CMK (cell line): ENCODE data around the gene LUC7L.
A peak's percentile ranks its signal among the peaks of the same experiment; 100 is the strongest.
"Not testable (repeated sequence)": the region's sequence is repeated elsewhere in the genome, so short reads cannot be mapped to it uniquely, and the experiment has no call there.

Experiments
- DNase-seq: peaks from one replicate; pipeline ENCODE4 v3.0.0-alpha.2; 2010; ENCODE audit warnings: low read depth

The LUC7L gene

DNA sequence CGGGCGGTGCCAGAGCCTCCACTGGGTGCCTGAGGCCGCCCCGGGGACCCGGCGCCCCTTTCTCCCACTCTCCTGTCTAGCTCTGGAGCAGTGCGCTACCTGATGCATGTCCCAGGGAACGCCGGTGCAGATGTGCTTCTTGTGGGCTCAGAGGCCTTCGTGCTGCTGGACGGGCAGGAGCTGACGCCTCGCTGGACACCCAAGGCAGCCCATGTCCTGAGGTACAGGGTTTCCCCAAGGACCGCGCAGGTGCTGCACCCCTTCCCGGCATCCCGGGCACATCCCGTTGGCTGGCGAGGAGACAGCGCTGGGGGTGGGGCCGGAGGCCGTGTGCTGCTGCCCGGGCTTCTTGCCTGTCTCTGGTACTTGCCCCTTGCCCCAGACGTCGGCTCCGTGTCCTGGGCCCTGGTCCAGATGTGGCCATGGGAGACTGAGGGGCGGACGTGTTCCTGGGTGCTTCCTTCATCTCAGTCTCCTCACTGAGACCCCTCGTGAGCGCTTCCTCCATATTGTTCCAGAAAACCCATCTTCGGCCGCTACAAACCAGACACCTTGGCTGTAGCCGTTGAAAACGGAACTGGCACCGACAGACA is 34.0 kb upstream of the LUC7L start:
- DNase-seq: no peak

DNA sequence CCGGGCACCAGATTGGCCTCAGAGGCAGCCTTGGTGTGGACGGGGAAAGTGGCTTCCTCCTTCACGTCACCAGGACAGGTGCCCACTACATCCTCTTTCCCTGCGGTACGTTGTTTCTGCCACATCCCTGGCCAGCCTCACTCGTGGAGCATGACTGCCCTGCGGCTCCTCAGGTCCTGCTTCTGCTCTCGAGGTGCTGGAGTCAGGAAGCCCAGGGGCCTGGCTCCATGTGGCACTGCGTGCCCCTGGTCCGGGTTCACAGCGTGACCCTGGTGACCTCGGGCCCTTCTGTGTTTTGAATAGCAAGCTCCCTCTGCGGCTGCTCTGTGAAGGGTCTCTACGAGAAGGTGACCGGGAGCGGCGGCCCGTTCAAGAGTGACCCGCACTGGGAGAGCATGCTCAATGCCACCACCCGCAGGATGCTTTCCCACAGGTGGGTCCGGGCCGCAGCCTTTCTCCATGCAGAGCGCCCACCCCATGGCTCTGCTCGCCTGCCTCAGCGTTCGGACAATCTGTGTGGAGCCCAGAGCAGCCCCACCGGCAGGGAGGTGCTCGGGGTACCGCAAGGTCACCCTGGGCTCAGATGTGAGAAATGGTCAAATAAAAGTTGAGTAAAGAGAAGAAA is 33.0 kb upstream of the LUC7L start:
- DNase-seq: no peak

DNA sequence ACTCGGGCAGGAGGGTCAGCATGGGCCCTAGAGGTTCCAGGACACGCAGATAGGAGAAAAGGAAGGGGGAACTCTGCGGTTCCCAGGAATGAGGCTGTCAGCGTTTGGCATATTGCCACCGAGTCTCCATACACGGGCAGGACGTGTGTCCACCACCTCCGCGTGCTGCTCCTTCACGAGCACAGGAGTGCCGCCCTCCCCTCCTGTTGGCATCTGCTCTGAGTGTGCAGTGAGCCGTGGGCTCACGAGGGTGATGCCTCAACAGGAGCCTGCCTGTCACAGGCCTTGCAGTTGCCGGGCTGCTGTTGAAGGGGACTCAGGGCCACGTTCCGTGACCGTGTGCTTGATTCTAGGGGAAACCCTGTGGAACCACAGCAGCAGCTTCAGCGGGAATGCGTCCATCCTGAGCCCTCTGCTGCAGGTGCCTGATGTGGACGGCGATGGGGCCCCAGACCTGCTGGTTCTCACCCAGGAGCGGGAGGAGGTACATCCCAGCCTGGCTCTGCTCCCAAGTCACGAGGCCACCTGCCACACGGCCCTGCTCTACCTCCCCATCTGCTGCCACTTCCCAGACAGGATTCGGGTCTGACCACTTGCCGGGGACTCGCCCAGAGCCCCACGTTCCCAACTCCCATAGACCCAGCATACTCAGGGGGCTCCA is 31.9 kb upstream of the LUC7L start:
- DNase-seq: no peak

DNA sequence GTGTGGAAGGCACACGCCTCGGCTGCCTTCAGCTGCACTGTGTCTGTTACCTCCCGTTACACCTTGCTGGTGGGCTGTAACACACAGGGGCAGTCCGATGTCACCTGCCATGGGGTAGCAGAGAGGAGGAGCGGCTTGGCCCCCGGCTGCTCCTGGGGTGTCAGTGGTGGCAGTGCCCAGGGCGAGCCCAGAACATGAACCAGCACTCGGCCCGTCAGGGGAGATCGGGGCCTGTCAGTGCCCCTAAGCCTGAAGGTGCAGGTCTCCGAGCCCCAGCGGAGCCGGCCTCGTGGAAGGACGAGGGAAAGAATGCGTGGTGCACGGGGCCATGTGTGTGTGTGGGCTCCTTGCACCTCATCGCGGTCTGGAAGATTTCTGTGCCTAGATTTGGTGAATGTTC is 31.1 kb upstream of the LUC7L start:
- DNase-seq: no peak

DNA sequence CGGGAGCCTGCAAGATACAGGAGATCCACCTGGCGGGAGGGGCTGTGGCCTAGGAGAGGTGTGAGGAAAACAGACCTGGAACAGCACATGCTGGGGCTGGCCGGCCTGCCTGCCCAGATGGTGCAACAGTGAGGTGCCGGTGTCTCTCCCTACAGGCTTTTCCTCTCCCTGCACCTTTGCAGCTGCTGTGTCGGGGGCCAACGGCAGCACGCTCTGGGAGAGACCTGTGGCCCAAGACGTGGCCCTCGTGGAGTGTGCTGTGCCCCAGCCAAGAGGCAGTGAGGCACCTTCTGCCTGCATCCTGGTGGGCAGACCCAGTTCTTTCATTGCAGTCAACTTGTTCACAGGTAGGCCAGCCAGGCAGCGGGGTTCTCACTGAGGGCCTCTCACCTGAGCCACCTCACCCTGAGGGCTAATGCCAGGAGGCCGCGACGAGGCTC is 30.6 kb upstream of the LUC7L start:
- no peak for DNase-seq

DNA sequence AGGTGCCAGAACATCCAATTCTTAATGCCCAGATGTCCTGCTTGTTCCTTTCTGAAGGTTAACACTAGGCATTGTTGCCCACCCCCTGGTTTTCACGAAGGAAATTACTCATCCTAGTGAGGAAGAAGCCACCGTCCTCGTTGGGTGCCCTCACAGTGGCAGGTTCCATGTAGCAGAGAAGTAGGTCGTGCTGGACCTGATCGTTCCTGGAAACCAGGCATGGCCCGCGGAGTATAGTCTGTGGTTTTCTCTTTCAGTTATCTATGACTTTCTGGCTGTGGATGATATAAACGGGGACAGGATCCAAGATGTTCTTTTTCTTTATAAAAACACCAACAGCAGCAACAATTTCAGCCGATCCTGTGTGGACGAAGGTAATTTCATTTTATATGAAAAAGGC is 30.0 kb upstream of the LUC7L start:
- DNase-seq: no peak

DNA sequence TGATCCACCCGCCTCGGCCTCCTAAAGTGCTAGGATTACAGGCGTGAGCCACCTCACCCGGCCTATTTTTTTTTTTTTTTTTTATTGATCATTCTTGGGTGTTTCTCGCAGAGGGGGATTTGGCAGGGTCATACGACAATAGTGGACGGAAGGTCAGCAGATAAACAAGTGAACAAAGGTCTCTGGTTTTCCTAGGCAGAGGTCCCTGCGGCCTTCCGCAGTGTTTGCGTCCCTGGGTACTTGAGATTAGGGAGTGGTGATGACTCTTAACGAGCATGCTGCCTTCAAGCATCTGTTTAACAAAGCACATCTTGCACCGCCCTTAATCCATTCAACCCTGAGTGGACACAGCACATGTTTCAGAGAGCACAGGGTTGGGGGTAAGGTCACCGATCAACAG is 28.8 kb upstream of the LUC7L start:
- DNase-seq: not testable (repeated sequence)

DNA sequence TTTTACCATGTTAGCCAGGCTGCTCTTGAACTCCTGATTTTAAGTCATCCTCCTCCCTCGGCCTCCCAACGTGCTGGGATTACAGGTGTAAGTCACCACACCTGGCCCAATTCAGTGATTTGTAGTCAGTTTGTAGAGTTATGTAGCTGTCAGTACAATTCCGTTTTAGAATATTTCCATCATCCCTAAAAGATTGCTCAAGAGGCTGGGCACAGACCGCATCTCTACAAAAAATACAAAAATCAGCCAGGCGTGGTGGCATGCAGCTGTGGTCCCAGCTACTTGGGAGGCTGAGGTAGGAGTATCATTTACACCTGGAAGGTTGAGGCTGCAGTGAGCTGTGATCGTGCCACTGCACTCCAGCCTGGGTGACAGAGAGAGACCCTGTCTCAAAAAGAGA is 25.9 kb upstream of the LUC7L start:
- no peak for DNase-seq

DNA sequence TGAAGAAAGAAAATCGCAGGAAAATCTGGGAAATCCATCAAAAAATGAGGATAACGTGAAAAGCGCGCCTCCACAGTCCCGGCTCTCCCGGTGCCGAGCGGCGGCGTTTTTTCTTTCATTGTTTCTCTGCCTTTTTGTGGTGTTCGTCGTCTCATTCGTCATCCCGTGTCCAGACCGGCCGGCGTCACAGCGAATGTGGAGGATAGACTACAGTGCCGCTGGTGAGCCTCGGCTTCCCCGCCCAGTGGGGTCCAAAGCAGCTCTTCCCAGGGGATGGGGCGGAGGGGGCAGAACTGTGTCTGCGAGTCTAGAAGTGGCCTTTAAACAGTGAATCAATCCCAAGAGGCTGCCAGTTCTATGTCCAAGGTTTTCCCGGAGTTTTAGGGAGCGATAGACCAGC is 25.2 kb upstream of the LUC7L start:
- no peak for DNase-seq

DNA sequence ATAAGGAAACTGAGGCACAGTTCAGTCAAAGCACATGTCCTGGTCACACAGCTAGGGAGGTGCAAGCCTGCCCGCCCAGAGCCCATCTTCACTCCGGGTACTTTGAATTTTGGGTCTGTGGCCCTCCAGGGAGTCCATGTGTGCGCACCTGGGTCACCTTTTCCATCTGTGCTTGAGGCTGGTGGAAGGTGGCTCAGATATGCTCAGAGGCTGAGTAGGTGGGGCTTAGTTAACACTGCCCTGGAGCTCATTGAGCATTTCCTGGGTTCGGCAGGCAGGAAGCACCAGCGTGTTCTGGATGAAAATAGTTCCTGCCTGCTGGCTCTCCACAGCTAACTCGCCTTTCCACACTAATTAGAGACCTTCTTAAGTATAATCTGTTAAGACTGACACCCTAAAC is 24.6 kb upstream of the LUC7L start:
- no peak for DNase-seq

DNA sequence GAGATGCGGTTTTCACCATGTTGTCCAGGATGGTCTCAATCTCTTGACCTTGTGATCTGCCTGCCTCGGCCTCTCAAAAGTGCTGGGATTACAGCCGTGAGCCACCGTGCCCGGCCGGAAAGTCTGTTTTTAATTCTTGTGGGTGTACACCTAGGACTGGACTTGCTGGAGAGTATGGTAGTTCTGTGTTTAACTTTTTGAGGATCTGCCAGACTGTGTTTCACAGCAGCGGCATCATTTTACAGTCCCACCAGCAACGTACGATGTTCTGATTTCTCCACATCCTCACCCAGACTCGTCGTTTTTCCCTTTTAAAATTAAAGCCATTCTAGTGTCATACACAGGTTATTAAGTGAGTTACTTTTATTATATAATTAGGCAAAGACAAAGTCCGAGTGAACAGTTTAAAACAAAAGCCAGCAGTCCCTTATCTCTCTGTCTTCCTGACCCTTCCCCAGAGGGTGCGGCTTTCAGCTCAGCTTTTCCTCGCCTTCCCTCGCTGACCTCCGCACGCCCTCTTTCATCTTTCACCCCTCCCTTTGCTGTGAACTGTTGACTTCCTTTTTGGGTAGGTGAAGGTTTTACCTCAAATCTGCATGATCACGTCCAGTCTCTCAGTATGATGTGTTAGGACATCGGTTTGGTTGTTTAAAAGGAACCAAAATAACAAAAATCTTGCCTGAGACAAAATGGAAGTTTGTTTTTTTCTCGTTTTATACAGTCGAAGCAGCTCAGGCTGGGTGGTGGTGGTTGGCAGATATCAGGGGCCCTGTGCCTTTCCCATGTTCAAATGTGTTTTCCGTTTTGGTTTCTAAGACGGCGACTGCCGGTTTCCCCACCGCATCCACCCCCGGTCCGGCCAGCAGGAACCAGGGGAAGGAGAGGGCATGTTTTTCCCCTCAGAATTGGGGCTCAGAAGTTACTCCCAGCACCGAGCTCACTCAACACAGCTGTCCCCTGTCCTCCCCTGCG is 23.4 kb upstream of the LUC7L start:
- DNase-seq: peak; percentile 22

DNA sequence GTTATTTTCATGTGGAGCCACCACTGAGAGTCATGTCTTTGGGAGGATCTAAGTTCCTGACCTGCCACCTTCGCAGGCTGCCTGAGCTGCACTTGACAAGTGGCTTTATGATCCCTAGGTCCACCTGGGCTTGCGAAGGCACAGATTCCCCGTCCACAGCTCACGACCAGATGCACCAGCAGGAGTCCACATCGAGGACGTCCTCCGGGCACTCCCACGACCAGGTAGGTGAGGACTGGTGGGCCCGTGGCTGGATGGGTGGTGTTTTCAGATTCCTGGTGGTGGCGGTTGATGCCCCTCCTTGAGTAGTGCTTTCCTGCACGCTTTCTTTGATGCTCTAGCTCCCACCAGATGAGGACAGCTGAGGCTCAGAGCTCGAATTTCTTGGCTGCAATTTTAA is 20.2 kb upstream of the LUC7L start:
- DNase-seq: no peak

DNA sequence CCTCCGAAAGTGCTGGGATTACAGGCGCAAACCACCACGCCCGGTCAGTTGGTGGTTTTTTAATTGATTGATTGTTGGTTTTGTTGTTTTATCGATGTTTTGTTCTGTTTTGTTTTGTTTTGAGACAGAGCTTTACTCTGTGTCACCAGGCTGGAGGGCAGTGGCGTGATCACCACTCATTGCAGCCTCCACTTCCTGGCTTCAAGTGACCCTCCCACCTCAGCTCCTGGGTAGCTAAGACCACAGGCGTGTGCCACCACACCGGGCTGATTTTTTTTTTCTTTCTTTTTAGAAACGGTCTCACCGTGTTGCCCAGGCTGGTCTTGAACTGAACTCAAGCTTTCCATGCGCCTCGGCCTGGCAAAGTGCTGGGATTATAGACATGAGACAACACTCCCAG is 17.8 kb upstream of the LUC7L start:
- DNase-seq: no peak

DNA sequence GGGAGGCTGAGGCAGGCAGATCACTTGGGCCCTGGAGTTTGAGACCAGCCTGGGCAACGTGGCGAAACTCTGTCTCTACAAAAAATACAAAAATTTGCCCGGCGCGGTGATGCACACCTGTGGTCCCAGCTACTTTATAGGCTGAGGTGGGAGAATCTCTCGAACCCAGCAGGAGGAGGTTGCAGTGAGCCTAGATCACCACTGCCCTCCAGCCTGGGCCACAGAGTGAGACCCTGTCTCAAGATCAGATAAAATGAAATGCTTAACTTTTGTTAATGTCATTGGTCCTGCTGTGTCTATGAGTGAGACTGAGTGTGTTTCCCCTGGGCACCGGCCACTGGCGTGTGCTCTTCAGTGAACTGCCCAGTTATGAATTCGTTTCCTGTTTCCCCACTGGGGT is 15.9 kb upstream of the LUC7L start:
- no peak for DNase-seq

DNA sequence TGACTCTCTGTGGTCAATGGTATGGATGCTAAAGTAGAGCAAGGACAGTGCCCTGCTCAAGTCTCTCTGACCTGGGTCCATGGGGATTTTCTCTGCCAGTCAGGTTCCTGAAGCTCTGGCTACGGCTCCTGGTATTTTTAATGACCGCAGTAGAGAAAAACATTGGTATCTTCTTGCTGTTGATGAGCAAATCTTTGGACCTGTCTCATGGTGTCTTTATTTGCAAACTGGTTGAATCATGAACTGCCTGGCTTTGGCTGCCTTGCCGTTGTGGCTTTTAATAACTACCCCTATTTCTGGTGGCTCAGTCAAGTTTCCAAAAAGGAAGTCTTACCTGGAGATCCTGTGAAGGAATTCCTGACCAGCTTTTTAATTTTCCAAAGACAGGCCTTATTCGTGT is 14.1 kb upstream of the LUC7L start:
- no peak for DNase-seq

DNA sequence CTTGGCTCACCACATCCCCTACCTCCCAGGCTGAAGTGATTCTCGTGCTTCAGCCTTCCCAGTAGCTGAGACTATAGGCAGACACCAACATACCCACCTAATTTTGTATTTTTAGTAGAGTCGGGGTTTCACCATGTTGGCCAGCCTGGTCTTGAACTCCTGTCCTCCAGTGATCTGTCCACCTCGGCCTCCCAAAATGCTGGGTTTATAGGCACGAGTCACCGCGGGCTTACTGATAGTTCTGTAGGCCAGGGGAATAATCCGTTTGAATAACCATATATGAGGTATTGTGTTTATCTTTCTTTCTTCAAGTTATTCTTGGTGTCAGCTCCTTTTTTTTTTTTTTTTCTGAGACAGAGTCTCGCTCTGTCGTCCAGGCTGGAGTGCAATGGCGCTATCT is 13.0 kb upstream of the LUC7L start:
- no peak for DNase-seq

DNA sequence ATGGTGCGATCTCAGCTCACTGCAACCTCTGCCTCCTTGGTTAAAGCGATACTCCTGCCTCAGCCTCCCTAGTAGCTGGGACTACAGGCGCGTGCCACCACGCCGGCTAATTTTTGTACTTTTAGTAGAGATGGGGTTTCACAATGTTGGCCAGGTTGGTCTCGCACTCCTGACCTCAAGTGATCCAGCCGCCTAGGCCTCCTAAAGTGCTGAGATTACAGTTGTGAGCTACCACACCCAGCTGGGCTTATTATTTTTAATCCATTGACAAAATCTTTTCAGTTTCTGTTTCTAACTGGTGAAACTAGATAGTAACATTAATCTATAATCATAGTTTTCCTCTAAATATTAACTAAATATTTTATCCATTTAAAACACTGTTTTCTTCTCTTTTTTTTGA is 11.3 kb upstream of the LUC7L start:
- DNase-seq: no peak

DNA sequence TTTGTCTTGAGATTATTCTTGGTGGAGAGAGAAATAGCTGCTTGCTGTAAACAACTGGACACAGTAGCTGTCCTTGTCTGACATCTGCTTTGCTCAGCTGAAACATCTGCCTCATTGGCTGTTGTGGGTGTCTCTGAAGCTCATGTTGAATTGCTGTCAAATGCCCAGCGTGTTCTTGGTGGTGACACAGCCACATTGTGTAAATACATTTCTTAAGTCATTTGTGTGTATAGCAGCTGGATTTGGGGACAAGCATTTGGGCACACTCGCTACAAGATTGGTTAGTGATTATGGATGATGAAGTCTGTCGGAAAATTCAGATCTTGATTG is 10.7 kb upstream of the LUC7L start:
- DNase-seq: no peak

DNA sequence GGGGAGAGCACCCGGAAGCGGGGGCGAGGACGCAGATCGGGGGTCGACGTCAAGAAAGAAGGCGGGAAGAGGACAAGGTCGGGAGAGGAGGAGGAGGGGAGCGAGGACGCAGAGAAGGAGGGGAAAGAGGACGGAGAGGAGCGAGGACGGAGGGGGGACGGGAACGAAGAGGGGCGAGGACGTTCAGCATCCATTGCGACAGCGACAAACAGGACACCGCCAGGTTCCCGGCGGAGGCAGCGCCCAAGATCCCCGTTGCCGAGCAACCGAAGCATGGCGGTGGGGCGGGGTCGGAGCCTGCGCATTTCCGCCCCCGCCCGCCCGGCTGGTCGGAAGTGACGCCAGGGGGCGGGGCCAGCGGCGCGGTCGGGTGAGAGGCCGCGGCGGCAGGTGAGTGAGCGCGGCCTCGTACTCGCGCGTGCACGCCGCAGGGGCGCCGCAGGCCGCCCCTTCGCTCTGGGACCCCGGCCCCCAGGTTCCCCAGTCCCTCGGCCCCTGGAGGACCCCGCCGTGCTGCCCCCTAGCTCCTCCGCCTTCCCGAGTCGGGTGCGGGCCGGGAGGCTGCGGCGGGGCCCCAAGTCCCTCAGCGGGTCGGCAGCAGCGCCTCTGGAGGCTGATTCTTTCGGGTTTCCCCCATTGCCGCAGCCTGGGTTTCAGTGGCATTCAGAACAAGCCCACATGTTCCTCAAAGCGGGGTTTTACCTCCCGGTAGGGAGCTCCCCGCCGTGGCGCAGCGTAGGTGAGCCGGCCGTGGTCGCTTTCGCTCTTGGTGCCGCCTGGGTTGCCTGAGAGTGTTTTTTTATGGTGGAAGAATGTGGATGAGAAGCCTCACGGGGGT is 5.4 kb upstream of the LUC7L start, which contains the start of gene FAM234A:
FAM234A (plus strand) TSS at position 354 of the 838 bp plus-strand sequence. CDS start 19,593 bp downstream, outside the sequence.
- DNase-seq: peak; percentile 67

DNA sequence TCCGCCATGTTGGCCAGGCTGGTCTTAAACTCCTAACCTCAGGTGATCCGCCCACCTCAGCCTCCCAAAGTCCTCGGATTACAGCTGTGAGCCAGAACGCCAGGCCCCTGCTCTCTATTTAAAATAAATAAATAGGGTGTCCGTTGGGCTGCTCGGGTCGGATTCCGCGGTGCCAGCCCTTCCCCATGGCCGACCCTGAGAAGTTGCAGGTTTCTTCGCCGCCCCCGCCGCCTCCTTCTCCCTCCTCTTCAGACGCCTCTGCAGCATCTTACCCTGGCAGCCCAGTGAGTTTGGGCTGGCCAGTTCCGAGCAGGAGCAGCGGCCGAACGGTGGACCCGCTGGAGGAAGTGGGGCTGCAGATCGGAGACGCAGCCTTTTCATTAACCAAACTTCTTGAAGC is 1.7 kb upstream of the LUC7L start:
- DNase-seq: no peak

DNA sequence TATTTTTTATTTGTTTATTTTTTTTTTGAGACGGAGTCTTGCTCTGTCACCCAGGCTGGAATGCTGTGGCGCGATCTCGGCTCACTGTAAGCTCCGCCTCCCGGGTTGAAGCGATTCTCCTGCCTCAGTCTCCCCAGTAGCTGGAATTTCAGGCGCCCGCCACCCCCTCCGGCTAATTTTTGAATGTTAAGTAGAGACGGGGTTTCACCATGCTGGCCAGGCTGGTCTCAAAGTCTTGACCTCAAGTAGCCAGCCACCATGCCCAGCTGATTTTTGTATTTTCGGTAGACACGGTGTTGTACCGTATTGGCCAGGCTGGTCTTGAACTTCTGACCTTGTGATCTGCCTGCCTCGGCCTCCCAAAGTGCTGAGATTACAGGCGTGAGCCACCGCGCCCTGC is 1.1 kb upstream of the LUC7L start:
- DNase-seq: not testable (repeated sequence)
